Spleen (tissue), 11 donors: ENCODE results near the gene RPTOR. TPM values are rescaled to one million over a fixed set of nuclear protein-coding genes. Genes with fewer than 3 reads are reported as not detected.

ENCODE experiments used
- DNase-seq: peaks from one replicate; pipeline ENCODE4 v3.0.0-alpha.2; 2020
- H3K27ac ChIP-seq, 8 donors: fragments of 200-600 bp; sonication (generic) in 7 of 8; 1 replicate in 4 of 8; 2 replicates in 4 of 8; pipeline versions ENCODE4 v1.5.0 to v1.8.0; 2016 to 2021; ENCODE audit warnings: inconsistent platforms in 4 of 8, mild to moderate bottlenecking in 4 of 8, moderate library complexity in 1 of 8
- H3K27me3 ChIP-seq, 7 donors: fragments of 200-600 bp; sonication (generic) in 6 of 7; replicated peaks in 1 of 7; 1 replicate in 4 of 7; 2 replicates in 3 of 7; pipeline versions ENCODE4 v1.5.0 to v1.8.0; 2016 to 2021; ENCODE audit warnings: inconsistent platforms in 3 of 7, mild to moderate bottlenecking in 1 of 7
- H3K36me3 ChIP-seq, 6 donors: fragments of 200-600 bp; sonication (generic) in 5 of 6; 1 replicate in 4 of 6; 2 replicates in 2 of 6; pipeline versions ENCODE4 v1.5.0 to v1.8.0; 2016 to 2021; ENCODE audit warnings: inconsistent platforms in 2 of 6
- H3K4me1 ChIP-seq, 6 donors: fragments of 200-600 bp; sonication (generic) in 5 of 6; 1 replicate in 3 of 6; 2 replicates in 3 of 6; pipeline versions ENCODE4 v1.5.0 to v1.8.0; 2016 to 2021; ENCODE audit warnings: inconsistent platforms in 3 of 6
- H3K4me3 ChIP-seq, 8 donors: fragments of 200-600 bp; sonication (generic) in 7 of 8; 1 replicate in 4 of 8; 2 replicates in 4 of 8; pipeline versions ENCODE4 v1.5.0 to v1.8.0; 2016 to 2021; ENCODE audit warnings: inconsistent platforms in 4 of 8, mild to moderate bottlenecking in 4 of 8, moderate library complexity in 2 of 8
- H3K9me3 ChIP-seq, 8 donors: fragments of 200-600 bp; sonication (generic) in 7 of 8; 1 replicate in 4 of 8; 2 replicates in 4 of 8; pipeline versions ENCODE4 v1.5.0 to v1.8.0; 2016 to 2021; ENCODE audit warnings: inconsistent platforms in 4 of 8
- CTCF ChIP-seq, 11 experiments: fragments of 200-600 bp in 7 of 11; fragments of 450-650 bp in 4 of 11; sonication (generic) in 4 of 11; IDR thresholded peaks in 8 of 11; conservative IDR thresholded peaks in 3 of 11; 1 replicate in 7 of 11; 2 replicates in 4 of 11; pipeline versions ENCODE4 v1.4.0 to v1.8.0; 2016 to 2021; ENCODE audit warnings: antibody characterized with exemption in 11 of 11, inconsistent platforms in 4 of 11, mild to moderate bottlenecking in 1 of 11
- POLR2A ChIP-seq, 3 donors: fragments of 450-650 bp; IDR thresholded peaks; one replicate each; pipeline ENCODE4 v1.5.1; 2017; ENCODE audit warnings: antibody characterized with exemption in 3 of 3, mild to moderate bottlenecking in 1 of 3
- POLR2AphosphoS5 ChIP-seq, 3 donors: sonication (generic); formaldehyde crosslinking; IDR thresholded peaks; one replicate each; pipeline ENCODE4 v1.5.1; 2017; ENCODE audit warnings: antibody characterized with exemption in 3 of 3
- WGBS, 5 donors: extraction: QIAGEN DNeasy Blood & Tissue Kit in 3 of 5; methylation state at CpG; one replicate each; pipeline versions ENCODE4 v1.1.5 to v1.1.7; 2013 to 2018; 5-methylcytosine and 5-hydroxymethylcytosine counted together
- intact Hi-C: fragments of 100-400 bp; cut with DNase I; formaldehyde crosslinking; loops from one replicate; pipeline ENCODE4 v1.15.0; 2023; ENCODE audit warnings: low total_unique reads
- polyA plus RNA-seq, 3 donors: library from polyadenylated mRNA; stranded (reverse); fragments of 200-250 nt; gene quantifications; one replicate each; pipeline ENCODE4 v1.2.1, GENCODE V29; 2013
- total RNA-seq, 7 donors: library from RNA; depleted of rRNA in 3 of 7; stranded (reverse); fragments of >200 nt in 3 of 7; fragmentation: NEBNext Ultra II Directional in 4 of 7; extraction: Animal tissue kit (Norgen Biotek cat#: 25700) in 4 of 7; gene quantifications; one replicate each; pipeline versions ENCODE4 v1.1.0 to v1.2.1, GENCODE V29; 2016 to 2021
- donor health status: healthy with polysubstance abuse.
- donor health status: DM: no; HTN: no; CAD: no; lungs with moderate emphysema.
- donor health status: DM: no; HTN: no; CAD: no.
- donor health status: Bipolar disorder and iron deficiency.
- donor health status: healthy.
- donor health status: DM: no; HTN: no; CAD: no.
- donor health status: DM: yes; HTN: yes; CAD: no.

Gene RPTOR
- total and polyA plus RNA-seq, 10 donors = 3.1 to 61.2 (median 40.7) TPM

- no peak overlapping the region for H3K27ac ChIP-seq
- H3K4me1 ChIP-seq = peaks cover 0 to 42% (median 10%) of the 10 kb centered on the region in 6 donors
- intact Hi-C loops = no loop called here
- 24 to 62% (median 33%) methylated on average over 2 of the region's 2 CpGs for WGBS, 5 donors
- no peak for DNase-seq
- H3K9me3 ChIP-seq = no peaks in the 10 kb centered on the region
- H3K4me3 ChIP-seq = no peak overlapping the region
- no peak for TF ChIP-seq POLR2AphosphoS5 (IDR thresholded peaks at IDR 0.05)
- TF ChIP-seq CTCF (IDR thresholded peaks at IDR 0.05 in 8 of 11, conservative IDR thresholded peaks at IDR 0.05 in 3 of 11) = no peak
- no peak for TF ChIP-seq POLR2A (IDR thresholded peaks at IDR 0.05)
- no peaks in the 10 kb centered on the region for H3K27me3 ChIP-seq
- peaks cover 0 to 55% (median 0%) of the 10 kb centered on the region in 6 donors for H3K36me3 ChIP-seq
These were observed 7.9 kb downstream of the RPTOR start for GRCh38 chr17:80552523-80552922.

GRCh38 chr17:80555266-80555665, 10.6 kb downstream of the RPTOR start:
- Histone ChIP-seq H3K4me1 (peaks cover 0 to 25% (median 0%) of the 10 kb centered on the region in 6 donors), H3K27ac (no peak overlapping the region), H3K36me3 (peaks cover 0 to 60% (median 0%) of the 10 kb centered on the region in 6 donors), H3K27me3 (no peaks in the 10 kb centered on the region), H3K4me3 (no peak overlapping the region), H3K9me3 (no peaks in the 10 kb centered on the region)
- no peak for DNase-seq
- intact Hi-C loops = no loop called here
- TF ChIP-seq POLR2A (IDR thresholded peaks at IDR 0.05) (no peak), CTCF (IDR thresholded peaks at IDR 0.05 in 8 of 11, conservative IDR thresholded peaks at IDR 0.05 in 3 of 11) (no peak), POLR2AphosphoS5 (IDR thresholded peaks at IDR 0.05) (no peak)
- WGBS, 5 donors = 94 to 100% (median 96%) methylated on average over 5 to 7 of the region's 7 CpGs

GRCh38 chr17:80558046-80558445, 13.4 kb downstream of the RPTOR start:
- no peaks in the 10 kb centered on the region for H3K9me3 ChIP-seq
- no peak for DNase-seq
- no peak overlapping the region for H3K27ac ChIP-seq
- intact Hi-C loops = no loop called here
- WGBS, 5 donors = 67 to 75% (median 75%) methylated on average over 6 of the region's 6 CpGs
- TF ChIP-seq POLR2A (IDR thresholded peaks at IDR 0.05) (no peak), POLR2AphosphoS5 (IDR thresholded peaks at IDR 0.05) (no peak)
- H3K27me3 ChIP-seq = no peaks in the 10 kb centered on the region
- H3K4me3 ChIP-seq = no peak overlapping the region
- peaks cover 0 to 57% (median 0%) of the 10 kb centered on the region in 6 donors for H3K36me3 ChIP-seq
- H3K4me1 ChIP-seq = peaks cover 0 to 9% (median 0%) of the 10 kb centered on the region in 6 donors

GRCh38 chr17:80559825-80560251, 15.2 kb downstream of the RPTOR start:
- Histone ChIP-seq H3K36me3 (peaks cover 0 to 45% (median 0%) of the 10 kb centered on the region in 6 donors), H3K27me3 (no peaks in the 10 kb centered on the region), H3K4me3 (no peak overlapping the region), H3K4me1 (peaks cover 0 to 19% (median 2%) of the 10 kb centered on the region in 6 donors), H3K27ac (no peak overlapping the region), H3K9me3 (no peaks in the 10 kb centered on the region)
- WGBS, 5 donors = 60 to 80% (median 73%) methylated on average over 6 of the region's 6 CpGs
- TF ChIP-seq CTCF (IDR thresholded peaks at IDR 0.05 in 8 of 11, conservative IDR thresholded peaks at IDR 0.05 in 3 of 11) (no peak), POLR2AphosphoS5 (IDR thresholded peaks at IDR 0.05) (no peak)
- DNase-seq = no peak
- intact Hi-C loops = no loop called here
